Kidney (tissue), 14 donors: ENCODE measurements around the gene SLC7A1. TPM values are rescaled to one million over a fixed set of nuclear protein-coding genes. Genes with fewer than 3 reads are reported as not detected.

ENCODE experiments used
- DNase-seq, 5 donors: peaks; one replicate each; pipeline ENCODE4 v3.0.0-alpha.2; 2013 to 2020
- FAIRE-seq: peaks from 2 replicates; lab custom pipeline; 2012; peaks lifted over from hg19 to GRCh38; lab: Jason Lieb, UNC
- H3K27ac ChIP-seq, 2 donors: one replicate each; pipeline ENCODE4 v1.7.0; 2013; ENCODE audit warnings: low read depth in 2 of 2, low read length in 2 of 2, inconsistent platforms in 1 of 2
- H3K27me3 ChIP-seq: one replicate; pipeline ENCODE4 v1.7.1; 2013; ENCODE audit warnings: low read length, inconsistent platforms; ENCODE audit not compliant: control insufficient read depth, insufficient read depth
- H3K36me3 ChIP-seq, 3 donors: one replicate each; pipeline versions ENCODE4 v1.7.0 to v1.7.1; 2013; ENCODE audit warnings: low read length in 3 of 3, control low read depth in 1 of 3, inconsistent platforms in 1 of 3; ENCODE audit not compliant: insufficient read depth in 3 of 3, control insufficient read depth in 2 of 3
- H3K4me1 ChIP-seq, 3 donors: one replicate each; pipeline versions ENCODE4 v1.7.0 to v1.7.1; 2013; ENCODE audit warnings: low read length in 3 of 3, inconsistent platforms in 1 of 3, low read depth in 1 of 3; ENCODE audit not compliant: control insufficient read depth in 2 of 3, insufficient read depth in 2 of 3
- H3K4me3 ChIP-seq, 3 donors: one replicate each; pipeline versions ENCODE4 v1.7.0 to v1.8.1; 2013; ENCODE audit warnings: low read length in 3 of 3, control low read depth in 1 of 3, inconsistent platforms in 1 of 3
- H3K9ac ChIP-seq, 3 donors: one replicate each; pipeline versions ENCODE4 v1.7.0 to v1.7.1; 2013; ENCODE audit warnings: low read length in 3 of 3, control low read depth in 1 of 3, inconsistent platforms in 1 of 3
- H3K9me3 ChIP-seq, 3 donors: one replicate each; pipeline versions ENCODE4 v1.7.0 to v1.7.1; 2013; ENCODE audit warnings: low read length in 3 of 3, control low read depth in 1 of 3, inconsistent platforms in 1 of 3; ENCODE audit not compliant: control insufficient read depth in 2 of 3, insufficient read depth in 1 of 3
- CTCF ChIP-seq: IDR thresholded peaks from 3 replicates; pipeline ENCODE4 v1.5.1; 2012; ENCODE audit warnings: mild to moderate bottlenecking, moderate library complexity, borderline replicate concordance; ENCODE audit not compliant: insufficient read depth; ENCODE audit errors: extremely low read depth
- intact Hi-C: fragments of 100-400 bp; cut with DNase I; formaldehyde crosslinking; loops from one replicate; pipeline ENCODE4 v1.11.1; 2022
- polyA plus RNA-seq: library from polyadenylated mRNA; stranded (reverse); fragments of 350-450 nt; fragmentation: Illumina TruSeq; extraction: RNeasy Lipid Tissue Mini Kit (QIAGEN cat#74804); gene quantifications from one replicate; pipeline ENCODE4 v1.2.3, GENCODE V29; 2014; ENCODE audit warnings: low read depth, low replicate concordance; ENCODE audit not compliant: insufficient read depth
- total RNA-seq: library from RNA; stranded (reverse); fragmentation: NEBNext Ultra II Directional; extraction: Animal tissue kit (Norgen Biotek cat#: 25700); gene quantifications from one replicate; pipeline ENCODE4 v1.2.1, GENCODE V29; 2021
- donor health status: control.
- donor health status: control.
- donor health status: control.
- donor health status: control.
- donor health status: control.
- donor health status: DM: yes; HTN: yes; CAD: no.
- donor health status: Normal renal cell carcinoma (clear cell type).

The SLC7A1 gene
- total and polyA plus RNA-seq, 2 donors from 2014 or later = 2.8 to 64.5 TPM

GRCh38 chr13:29499506-29500165 lies 95.9 kb downstream of the SLC7A1 start:
- no peak for TF ChIP-seq CTCF
- FAIRE-seq (no peak), DNase-seq (no peak)
- H3K27ac ChIP-seq = no peak overlapping the region
- no peaks in the 10 kb centered on the region for H3K9me3 ChIP-seq
- H3K4me3 ChIP-seq = no peak overlapping the region
- H3K27me3 ChIP-seq = no peaks in the 10 kb centered on the region
- no peaks in the 10 kb centered on the region for H3K36me3 ChIP-seq
- H3K9ac ChIP-seq = no peak overlapping the region
- H3K4me1 ChIP-seq = no peaks in the 10 kb centered on the region
- intact Hi-C loops = no loop called here

- Histone ChIP-seq H3K36me3 (no peaks in the 10 kb centered on the region), H3K4me3 (no peak overlapping the region), H3K27ac (no peak overlapping the region), H3K9ac (no peak overlapping the region), H3K9me3 (no peaks in the 10 kb centered on the region), H3K4me1 (no peaks in the 10 kb centered on the region), H3K27me3 (no peaks in the 10 kb centered on the region)
- no peak for DNase-seq
- no peak for TF ChIP-seq CTCF
- FAIRE-seq = no peak
- intact Hi-C loops = no loop called here
Measured at GRCh38 chr13:29498426-29499040, 97.0 kb downstream of the SLC7A1 start.

GRCh38 chr13:29497137-29497654 lies 98.3 kb downstream of the SLC7A1 start:
- FAIRE-seq (no peak), DNase-seq (peak; percentile 81 to 96 (median 85))
- H3K27ac ChIP-seq = no peak overlapping the region
- H3K4me1 ChIP-seq = no peaks in the 10 kb centered on the region
- no peak overlapping the region for H3K4me3 ChIP-seq
- H3K27me3 ChIP-seq = no peaks in the 10 kb centered on the region
- H3K9me3 ChIP-seq = no peaks in the 10 kb centered on the region
- no peak overlapping the region for H3K9ac ChIP-seq
- intact Hi-C loops = no loop called here
- TF ChIP-seq CTCF = no peak
- no peaks in the 10 kb centered on the region for H3K36me3 ChIP-seq
